NCI-H2171 treated with DMSO at 0.1 percent for 48 hours (cell line): Measurements from ENCODE around the gene INO80C.
A peak's percentile ranks its signal among the peaks of the same experiment; 100 is the strongest.
"Not testable (repeated sequence)": the region's sequence is repeated elsewhere in the genome, so short reads cannot be mapped to it uniquely, and the experiment has no call there.

Experiments
- DNase-seq: peaks from one replicate; lab custom pipeline; 2025; lab: John Stamatoyannopoulos, UW

Gene INO80C

GRCh38 chr18:35458677-35459441 lies 38.9 kb downstream of the INO80C start:
- no peak for DNase-seq

- DNase-seq = no peak
Measured at GRCh38 chr18:35458271-35458670, 39.5 kb downstream of the INO80C start.

DNA sequence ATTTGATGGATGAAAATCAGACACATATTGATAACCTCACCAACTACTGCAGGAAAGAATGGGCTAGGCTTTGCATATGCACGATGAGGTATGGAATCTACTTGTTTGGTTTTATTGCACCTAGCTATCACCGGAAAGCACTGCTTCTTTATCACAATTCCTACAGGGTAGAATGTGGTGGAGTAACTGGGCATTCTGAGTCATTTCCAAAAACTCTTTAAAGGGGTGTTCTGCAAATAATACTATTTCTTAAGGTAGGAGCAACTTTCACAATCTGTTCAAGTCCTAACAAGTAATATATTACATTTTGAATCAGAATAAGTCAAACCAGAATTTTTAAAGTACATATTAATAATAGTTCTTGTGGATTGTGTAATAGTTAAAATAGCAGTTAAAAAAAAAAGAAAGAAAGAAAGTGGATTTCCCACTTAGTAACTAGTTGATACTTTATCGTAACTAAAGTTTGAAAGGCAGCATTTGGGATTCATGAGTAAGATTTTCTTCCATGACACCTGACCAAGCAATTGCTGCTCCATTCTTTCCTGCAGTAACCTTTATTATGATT lies 40.5 kb downstream of the INO80C start:
- DNase-seq = no peak

DNA sequence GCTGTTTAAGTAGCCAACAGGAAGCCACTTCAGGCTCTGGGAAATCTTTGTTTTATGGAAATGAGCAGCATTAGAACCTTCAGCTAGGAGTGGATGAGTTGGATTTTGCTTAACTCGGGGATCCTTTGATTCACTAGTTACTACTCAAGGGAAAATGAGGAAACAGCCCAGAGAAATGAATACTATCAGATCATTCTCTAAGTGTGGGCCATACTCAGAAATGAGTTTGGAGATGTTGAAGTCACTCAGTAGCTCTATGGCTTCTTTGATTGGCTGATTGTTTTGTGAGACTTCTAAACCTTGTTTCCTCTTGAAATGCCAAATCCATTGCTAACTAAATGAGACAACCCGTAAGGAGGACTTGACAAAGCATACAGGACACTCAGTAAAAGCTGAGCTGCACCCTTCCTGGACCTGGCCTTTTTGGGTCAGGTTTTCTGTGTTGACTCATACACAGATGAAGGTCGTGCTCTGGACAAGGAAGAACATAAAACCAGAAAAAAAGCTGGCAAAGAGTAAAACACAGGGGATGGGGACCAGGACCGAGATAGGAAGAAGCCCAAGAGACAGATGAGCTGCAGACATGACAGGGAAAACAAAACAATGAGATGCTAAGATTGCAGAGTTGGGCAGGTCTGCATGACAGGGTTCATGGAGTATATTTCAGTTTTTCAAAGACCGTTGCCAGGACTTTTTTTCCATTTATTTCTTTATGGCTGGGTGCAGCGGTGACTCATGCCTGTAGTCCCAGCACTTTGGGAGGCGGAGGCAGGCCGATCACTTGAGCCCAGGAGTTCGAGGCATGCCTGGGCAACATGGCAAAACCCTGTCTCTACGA lies 41.6 kb downstream of the INO80C start:
- no peak for DNase-seq

GRCh38 chr18:35454803-35455202 lies 43.0 kb downstream of the INO80C start:
- no peak for DNase-seq

- DNase-seq = not testable (repeated sequence)
Measured at GRCh38 chr18:35453065-35453464, 44.7 kb downstream of the INO80C start.

GRCh38 chr18:35451916-35452315 lies 45.8 kb downstream of the INO80C start:
- no peak for DNase-seq

DNA sequence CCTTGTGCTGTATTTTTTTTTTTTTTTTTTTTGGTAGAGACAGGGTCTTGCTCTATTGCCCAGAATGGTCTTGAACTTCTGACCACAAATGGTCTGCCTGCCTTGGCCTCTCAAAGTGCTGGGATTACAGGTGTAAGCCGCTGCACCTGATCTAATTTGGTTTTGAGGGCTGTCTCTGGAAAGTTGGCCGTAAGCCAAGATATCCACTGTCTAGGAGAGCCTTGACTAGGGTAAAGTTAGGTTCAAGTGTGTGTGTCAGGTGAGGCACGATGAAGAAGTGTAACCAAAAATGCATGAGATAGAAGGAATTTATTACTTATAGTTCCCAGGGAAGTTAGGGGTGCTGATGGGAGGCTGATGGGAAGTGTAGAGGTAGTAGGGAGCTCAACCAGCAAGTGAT lies 46.7 kb downstream of the INO80C start:
- DNase-seq = peak; percentile 10

GRCh38 chr18:35444636-35445035 lies 53.1 kb downstream of the INO80C start:
- DNase-seq = no peak

GRCh38 chr18:35443847-35444246 lies 53.9 kb downstream of the INO80C start:
- DNase-seq = no peak

GRCh38 chr18:35443434-35443833 lies 54.3 kb downstream of the INO80C start:
- no peak for DNase-seq

DNA sequence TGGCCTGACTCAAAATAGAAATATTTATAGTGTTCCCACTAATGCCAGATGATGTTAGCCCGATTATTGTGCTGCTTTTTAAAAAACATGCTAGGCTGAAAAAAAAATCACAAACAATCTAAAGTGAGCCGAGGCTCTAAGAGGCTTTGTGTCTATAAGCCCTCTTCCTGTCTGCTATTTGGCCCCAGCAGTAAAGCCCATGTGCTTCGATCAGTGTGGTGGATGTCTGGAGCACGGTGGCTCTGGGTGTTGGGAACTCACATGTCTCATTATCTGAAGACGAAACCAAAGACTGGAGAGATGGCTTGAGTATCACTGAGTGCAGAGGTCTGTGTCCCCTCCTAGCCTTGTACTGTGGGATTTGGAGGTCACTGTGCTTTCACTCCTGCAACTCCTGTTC lies 55.1 kb downstream of the INO80C start:
- no peak for DNase-seq

DNA sequence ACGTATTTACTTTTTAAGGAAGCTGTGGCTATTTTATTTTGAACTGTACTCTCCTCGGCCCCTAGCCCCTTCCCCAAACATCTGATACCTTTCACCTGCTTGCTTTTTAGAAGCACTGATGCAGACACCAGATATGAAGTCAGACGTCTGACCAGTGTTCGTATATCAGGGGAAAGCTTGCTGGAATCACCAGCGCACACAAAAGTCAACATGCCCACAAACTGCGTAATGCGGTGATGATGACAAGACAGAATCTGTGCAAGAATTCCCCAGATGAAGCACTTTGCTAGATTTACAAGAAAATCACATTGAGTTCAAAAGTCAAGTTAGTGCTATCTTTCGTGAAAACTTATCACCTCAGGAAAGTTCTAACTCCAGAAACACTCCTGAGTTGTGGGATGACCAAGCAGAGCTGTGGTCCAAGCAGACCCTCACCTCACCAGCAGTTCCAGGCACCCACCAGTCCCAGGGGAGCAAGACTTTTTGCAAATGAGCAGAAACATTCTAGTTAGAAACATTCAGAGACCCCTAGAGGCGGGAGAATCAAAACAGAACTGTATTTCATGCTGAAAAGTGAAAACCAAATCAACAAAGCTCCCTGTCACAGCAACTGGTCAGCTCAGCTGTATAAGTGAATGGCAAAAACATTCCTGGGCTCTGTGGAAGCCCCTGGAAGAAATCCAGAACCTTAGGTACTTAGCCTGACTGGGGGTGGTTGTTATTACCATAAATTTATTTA lies 55.7 kb downstream of the INO80C start:
- DNase-seq = no peak

GRCh38 chr18:35438480-35439234 lies 59.1 kb downstream of the INO80C start:
- DNase-seq = no peak

GRCh38 chr18:35437836-35438235 lies 59.9 kb downstream of the INO80C start:
- DNase-seq = no peak

GRCh38 chr18:35436076-35436649 lies 61.6 kb downstream of the INO80C start:
- peak; percentile 74 for DNase-seq

GRCh38 chr18:35435401-35435800 lies 62.4 kb downstream of the INO80C start:
- DNase-seq = no peak

GRCh38 chr18:35432565-35433001 lies 65.2 kb downstream of the INO80C start:
- DNase-seq = no peak

DNA sequence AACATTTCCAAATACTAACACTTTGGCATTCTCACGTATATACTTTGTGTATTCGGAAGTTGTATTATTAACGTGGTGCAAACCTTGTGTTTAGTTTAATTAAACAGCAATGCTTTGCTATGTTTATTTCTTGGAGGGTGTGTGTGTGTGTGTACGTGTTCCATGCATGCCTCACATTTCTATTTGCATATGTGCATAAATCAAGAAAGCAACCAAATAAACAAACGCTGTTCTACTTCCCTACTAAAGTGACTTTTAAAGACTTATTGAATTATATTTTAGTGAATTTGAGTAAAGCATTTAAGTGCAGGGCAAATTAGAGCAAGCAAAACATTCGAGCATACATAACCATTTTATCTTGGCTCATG lies 66.4 kb downstream of the INO80C start:
- no peak for DNase-seq

- DNase-seq = no peak
Measured at GRCh38 chr18:35430721-35431373, 66.9 kb downstream of the INO80C start.

DNA sequence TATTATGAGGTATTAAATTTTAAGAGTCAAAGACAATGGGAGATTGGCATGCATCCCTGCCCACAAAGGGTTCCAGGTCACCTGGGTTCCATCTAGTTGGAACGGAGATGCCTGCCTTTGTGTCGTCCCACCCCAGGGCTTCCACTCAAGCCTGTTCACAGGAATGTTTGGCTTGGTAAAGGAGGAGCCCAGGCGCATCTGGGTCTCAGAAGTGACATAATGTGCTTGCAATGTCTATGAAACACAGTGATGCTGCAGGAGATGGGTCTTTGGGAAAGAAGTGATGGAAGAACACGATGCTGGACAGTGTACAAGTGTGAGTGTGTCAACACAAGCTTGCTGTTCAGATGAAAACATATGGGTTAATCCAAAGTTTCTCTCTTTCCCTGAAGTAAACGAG lies 71.0 kb downstream of the INO80C start:
- no peak for DNase-seq
